NCI-H146 (cell line): ENCODE results near the gene BIN1.
"Not testable (repeated sequence)": the region's sequence is repeated elsewhere in the genome, so short reads cannot be mapped to it uniquely, and the experiment has no call there.

Experiments
- DNase-seq: peaks from one replicate; lab custom pipeline; 2025; lab: John Stamatoyannopoulos, UW

BIN1 gene

GRCh38 chr2:127046579-127046978 is 60.4 kb downstream of the BIN1 start:
- no peak for DNase-seq

GRCh38 chr2:127045792-127046501 is 61.0 kb downstream of the BIN1 start:
- no peak for DNase-seq

- no peak for DNase-seq
Observed at GRCh38 chr2:127044977-127045661, 61.8 kb downstream of the BIN1 start.

- DNase-seq = no peak
Observed at GRCh38 chr2:127044165-127044718, 62.7 kb downstream of the BIN1 start.

- no peak for DNase-seq
Observed at GRCh38 chr2:127043367-127044164, 63.4 kb downstream of the BIN1 start.

- DNase-seq = no peak
Observed at GRCh38 chr2:127041259-127041970, 65.5 kb downstream of the BIN1 start.

GRCh38 chr2:127040169-127040568 is 66.8 kb downstream of the BIN1 start:
- no peak for DNase-seq

- no peak for DNase-seq
Observed at GRCh38 chr2:127039387-127040031, 67.4 kb downstream of the BIN1 start.

GRCh38 chr2:127037476-127037875 is 69.5 kb downstream of the BIN1 start:
- no peak for DNase-seq

GRCh38 chr2:127034883-127035611 is 71.9 kb downstream of the BIN1 start:
- no peak for DNase-seq

- no peak for DNase-seq
Observed at GRCh38 chr2:127034051-127034450, 72.9 kb downstream of the BIN1 start.

- no peak for DNase-seq
Observed at GRCh38 chr2:127032621-127033020, 74.3 kb downstream of the BIN1 start.

GRCh38 chr2:127029350-127030051 is 77.5 kb downstream of the BIN1 start:
- no peak for DNase-seq

- DNase-seq = not testable (repeated sequence)
Observed at GRCh38 chr2:127028745-127029144, 78.2 kb downstream of the BIN1 start.

GRCh38 chr2:127027715-127028114 is 79.2 kb downstream of the BIN1 start:
- no peak for DNase-seq

GRCh38 chr2:127025359-127026166 is 81.4 kb downstream of the BIN1 start:
- peak; percentile 17 for DNase-seq

- no peak for DNase-seq
Observed at GRCh38 chr2:127024769-127025358, 82.1 kb downstream of the BIN1 start.

- no peak for DNase-seq
Observed at GRCh38 chr2:127023504-127023903, 83.5 kb downstream of the BIN1 start.

- DNase-seq = no peak
Observed at GRCh38 chr2:127022817-127023216, 84.1 kb downstream of the BIN1 start.
